NT2/D1 (cell line): Measurements from ENCODE around the gene ARL15.

Experiments used
- SUZ12 ChIP-seq: IDR thresholded peaks from 2 replicates; pipeline ENCODE4 v1.6.1; 2011; ENCODE audit not compliant: insufficient read length, insufficient read depth; ENCODE audit errors: extremely low read depth
- YY1 ChIP-seq: IDR thresholded peaks from 2 replicates; pipeline ENCODE4 v1.6.1; 2011; ENCODE audit not compliant: insufficient read length, insufficient read depth
- ZNF274 ChIP-seq: IDR thresholded peaks from 2 replicates; pipeline ENCODE4 v1.6.1; 2011; ENCODE audit warnings: mild to moderate bottlenecking, low read depth, low read length

DNA sequence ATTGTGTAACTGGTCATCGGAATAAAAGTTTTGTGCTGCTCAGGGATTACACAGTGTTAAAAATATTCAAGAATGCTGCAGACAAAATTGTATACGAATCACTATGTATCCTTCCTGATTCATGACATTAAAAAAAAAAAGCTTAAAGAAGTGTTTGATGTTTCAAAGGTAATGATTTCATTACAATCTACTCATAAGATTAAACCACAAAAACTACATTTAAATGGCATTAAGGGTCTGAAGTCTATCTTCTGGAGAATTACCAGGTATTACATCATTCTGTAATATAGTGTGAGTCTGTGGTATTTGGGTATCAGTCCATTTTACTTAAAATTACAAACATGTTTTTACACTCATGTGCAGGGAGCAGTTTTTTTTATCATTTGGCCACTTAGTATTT is 425.5 kb downstream of the ARL15 start:
- TF ChIP-seq YY1 = no peak
- TF ChIP-seq ZNF274 = no peak
- no peak for TF ChIP-seq SUZ12
